HTR-8/SVneo (cell line): Measurements from ENCODE around the gene DAPK1.

ENCODE experiments used
- DNase-seq: peaks from one replicate; pipeline ENCODE4 v3.0.0; 2011; ENCODE audit warnings: low spot score, mixed read lengths; ENCODE audit not compliant: insufficient read length
- FAIRE-seq: peaks from 2 replicates; lab custom pipeline; 2011; peaks lifted over from hg19 to GRCh38; lab: Jason Lieb, UNC

DAPK1 gene

GRCh38 chr9:87585123-87585855 is 87.6 kb downstream of the DAPK1 start:
- FAIRE-seq (no peak), DNase-seq (no peak)

GRCh38 chr9:87586731-87587355 is 89.2 kb downstream of the DAPK1 start:
- FAIRE-seq (no peak), DNase-seq (no peak)

GRCh38 chr9:87587356-87587745 is 89.7 kb downstream of the DAPK1 start:
- DNase-seq: no peak
- no peak for FAIRE-seq

- DNase-seq (no peak), FAIRE-seq (no peak)
Observed at GRCh38 chr9:87587864-87588263, 90.2 kb downstream of the DAPK1 start.

- DNase-seq (no peak), FAIRE-seq (no peak)
Observed at GRCh38 chr9:87588339-87588738, 90.7 kb downstream of the DAPK1 start.

GRCh38 chr9:87590996-87591395 is 93.3 kb downstream of the DAPK1 start:
- DNase-seq: no peak
- no peak for FAIRE-seq

- no peak for FAIRE-seq
- DNase-seq: no peak
Observed at GRCh38 chr9:87592554-87593358, 95.1 kb downstream of the DAPK1 start.

- DNase-seq (no peak), FAIRE-seq (no peak)
Observed at GRCh38 chr9:87593359-87593980, 95.8 kb downstream of the DAPK1 start.

- FAIRE-seq: no peak
- DNase-seq: no peak
Observed at GRCh38 chr9:87594194-87594593, 96.5 kb downstream of the DAPK1 start.

- FAIRE-seq (no peak), DNase-seq (no peak)
Observed at GRCh38 chr9:87594662-87595061, 97.0 kb downstream of the DAPK1 start.

- FAIRE-seq (no peak), DNase-seq (no peak)
Observed at GRCh38 chr9:87595610-87596009, 97.9 kb downstream of the DAPK1 start.

GRCh38 chr9:87596862-87597261 is 99.2 kb downstream of the DAPK1 start:
- FAIRE-seq: no peak
- DNase-seq: no peak

GRCh38 chr9:87597710-87598443 is 100.2 kb downstream of the DAPK1 start:
- FAIRE-seq: no peak

GRCh38 chr9:87599901-87600610 is 102.4 kb downstream of the DAPK1 start:
- peak; percentile 41 for DNase-seq
- no peak for FAIRE-seq

More at GRCh38 chr9:87597710-87598443, 100.2 kb downstream of the DAPK1 start:
- no peak for DNase-seq

- DNase-seq (no peak), FAIRE-seq (no peak)
Observed at GRCh38 chr9:87601176-87601575, 103.5 kb downstream of the DAPK1 start.

GRCh38 chr9:87601595-87601994 is 103.9 kb downstream of the DAPK1 start:
- DNase-seq: no peak
- no peak for FAIRE-seq

- no peak for FAIRE-seq
- no peak for DNase-seq
Observed at GRCh38 chr9:87602933-87603643, 105.4 kb downstream of the DAPK1 start.

GRCh38 chr9:87603854-87604490 is 106.3 kb downstream of the DAPK1 start:
- FAIRE-seq: no peak
- no peak for DNase-seq
